ENCODE data around the gene ASTN2.

The ASTN2 gene

DNA sequence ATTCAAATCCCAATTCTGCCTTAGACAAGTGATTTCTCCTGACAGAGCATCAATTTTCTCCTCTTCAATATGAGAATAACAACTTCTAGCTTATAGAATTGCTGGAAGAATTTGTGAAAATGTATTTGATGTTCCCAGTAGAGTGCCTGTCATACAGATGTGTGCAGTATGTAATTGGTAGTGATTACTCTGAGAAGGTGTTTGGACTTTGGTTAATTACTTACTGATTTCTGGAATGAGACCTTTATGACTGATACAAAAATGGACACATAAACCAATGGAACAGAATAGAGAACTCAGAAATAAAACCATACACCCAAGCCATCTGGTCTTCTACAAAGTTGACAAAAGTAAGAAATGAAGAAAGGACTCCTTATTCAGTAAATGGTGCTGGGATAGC, 829.7 kb downstream of the ASTN2 start:
- no peak for DNase-seq

GRCh38 chr9:116580853-116581252, 834.0 kb downstream of the ASTN2 start:
- no peak for DNase-seq

DNA sequence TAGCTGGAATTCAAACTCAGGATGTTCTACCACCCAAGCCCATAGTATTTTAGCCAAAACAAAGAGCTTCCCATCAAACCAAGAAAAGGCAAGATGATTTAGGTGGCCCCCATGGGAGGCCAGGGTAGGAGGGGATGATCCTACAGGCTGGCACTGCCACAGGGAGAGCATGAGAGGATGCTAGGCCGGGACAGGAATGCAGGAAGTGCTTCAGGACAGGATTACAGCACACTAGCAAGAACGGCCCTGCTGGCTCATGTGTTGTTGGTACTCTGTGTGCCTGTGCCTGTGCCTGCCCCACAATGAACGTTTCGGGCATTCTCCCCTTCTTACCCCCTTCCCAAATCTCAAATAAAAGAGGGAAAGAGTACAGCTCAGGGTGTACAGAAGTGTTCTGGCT, 838.5 kb downstream of the ASTN2 start:
- DNase-seq = no peak

- DNase-seq = no peak
Measured at GRCh38 chr9:116574027-116574679, 840.7 kb downstream of the ASTN2 start.

- peak; percentile 88 for DNase-seq
Measured at GRCh38 chr9:116572095-116572748, 842.6 kb downstream of the ASTN2 start.

- DNase-seq = no peak
Measured at GRCh38 chr9:116569111-116569510, 845.7 kb downstream of the ASTN2 start.

DNA sequence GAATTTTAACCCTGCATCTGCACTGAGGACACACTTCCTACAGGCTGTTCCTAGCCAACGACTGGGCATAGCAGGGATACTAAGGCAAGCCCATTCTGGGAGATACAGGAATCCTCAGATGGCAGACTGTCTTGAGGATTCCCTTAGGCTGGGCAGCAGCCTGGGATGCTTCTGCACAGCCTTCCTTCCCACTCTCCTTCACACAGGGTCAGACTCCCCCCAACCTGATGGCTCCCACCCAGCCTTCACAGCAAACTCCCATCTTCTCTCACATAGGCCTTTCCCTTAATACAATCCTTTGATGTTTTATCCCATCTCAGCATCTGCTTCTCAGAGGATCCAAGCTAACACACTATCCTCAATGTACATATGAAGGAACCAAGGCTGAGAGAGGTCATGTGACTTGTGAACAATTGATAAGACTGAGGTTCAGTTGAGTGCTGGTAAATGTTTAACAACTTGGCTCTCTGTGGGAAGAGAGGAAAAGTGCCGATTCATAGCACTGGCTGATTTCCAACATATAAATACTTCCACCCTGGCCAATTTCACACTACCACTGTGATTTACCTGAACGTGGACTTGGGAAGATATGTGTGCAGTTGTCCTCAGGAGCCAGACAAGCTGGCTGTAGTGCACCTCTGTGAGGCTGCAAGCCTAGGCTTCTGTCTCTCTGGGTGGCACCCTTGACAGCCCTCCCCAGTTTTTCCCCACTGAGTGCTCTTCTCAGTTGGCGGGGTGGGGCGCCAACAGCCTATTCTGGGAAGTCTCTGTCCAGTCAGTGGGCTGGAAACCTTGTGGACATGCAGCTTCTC, 848.0 kb downstream of the ASTN2 start:
- no peak for DNase-seq

GRCh38 chr9:116565986-116566385, 848.9 kb downstream of the ASTN2 start:
- DNase-seq = no peak

DNA sequence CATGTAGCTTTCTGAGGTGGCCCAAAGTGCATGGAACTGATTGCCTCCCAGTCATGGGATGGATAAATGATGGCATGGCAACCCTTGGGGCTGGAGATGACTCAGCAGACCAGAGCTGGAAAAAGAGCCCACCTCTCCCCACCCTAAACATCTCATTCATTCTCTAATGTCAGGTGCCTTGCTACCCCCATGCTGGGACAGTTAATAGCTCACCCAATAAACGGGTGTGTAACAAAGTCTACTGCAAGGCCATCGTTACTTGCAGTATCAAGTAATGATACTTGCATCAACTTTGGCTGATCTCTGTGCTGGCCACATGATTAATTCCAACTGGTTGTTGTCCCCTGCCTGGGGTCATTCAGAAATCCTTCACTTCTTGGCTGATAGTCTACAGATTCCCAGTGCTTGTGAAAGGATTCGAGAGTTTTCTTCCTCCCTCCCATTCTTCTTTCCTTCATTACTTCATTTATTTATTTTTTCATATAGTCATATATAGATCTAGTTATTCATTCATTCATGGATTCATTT, 850.5 kb downstream of the ASTN2 start:
- DNase-seq = no peak

- DNase-seq = no peak
Measured at GRCh38 chr9:116558818-116559540, 855.9 kb downstream of the ASTN2 start.

- DNase-seq = no peak
Measured at GRCh38 chr9:116558035-116558434, 856.8 kb downstream of the ASTN2 start.

DNA sequence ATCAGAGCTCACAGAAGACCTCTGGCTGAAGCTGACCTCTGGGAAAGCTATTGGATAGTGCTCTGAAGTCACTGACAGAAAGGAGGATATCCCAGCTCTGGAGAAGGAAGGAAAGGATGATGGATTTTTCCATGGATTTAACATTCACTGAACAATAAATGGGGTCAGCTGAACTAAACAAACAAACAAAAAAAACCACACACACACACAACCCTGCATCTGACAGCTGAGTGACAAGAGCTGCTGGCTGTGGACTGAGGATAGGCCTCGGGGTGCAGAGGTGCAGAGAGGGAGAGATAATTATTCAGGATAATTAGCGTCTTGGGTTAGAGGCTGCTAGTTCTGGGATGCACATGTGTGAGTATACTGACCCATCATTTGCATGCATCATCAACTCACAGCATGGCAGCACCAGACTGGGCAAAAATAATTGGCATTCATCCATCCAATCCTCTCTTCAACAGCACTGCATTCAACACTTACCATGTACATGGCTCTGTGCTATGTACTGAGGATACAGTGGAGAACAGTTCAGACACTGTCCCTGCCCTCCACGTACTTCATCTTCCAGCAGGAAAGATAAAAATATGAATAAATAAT, 859.2 kb downstream of the ASTN2 start:
- DNase-seq = no peak

DNA sequence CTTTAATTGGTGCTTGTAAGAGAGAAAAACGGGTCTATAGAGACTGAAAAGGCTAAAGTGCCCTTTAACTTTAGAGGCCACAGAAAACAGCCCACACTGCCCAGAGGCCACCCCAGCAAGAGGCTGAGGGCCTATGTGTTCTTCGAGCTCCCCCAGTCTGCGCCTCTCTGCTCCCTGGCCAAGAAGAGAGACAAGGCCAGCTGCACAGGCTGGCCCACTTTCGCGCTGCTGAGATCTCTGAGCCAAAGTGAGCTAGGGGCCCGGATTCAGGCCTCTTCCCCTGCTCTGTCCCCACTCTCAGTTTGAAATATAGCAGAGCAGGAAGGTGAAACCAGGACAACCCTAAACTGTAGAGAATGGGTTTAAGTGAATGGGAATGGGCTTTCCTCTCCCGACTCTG, 859.7 kb downstream of the ASTN2 start:
- peak; percentile 84 for DNase-seq

GRCh38 chr9:116550696-116551436, 864.0 kb downstream of the ASTN2 start:
- peak; percentile 40 for DNase-seq

DNA sequence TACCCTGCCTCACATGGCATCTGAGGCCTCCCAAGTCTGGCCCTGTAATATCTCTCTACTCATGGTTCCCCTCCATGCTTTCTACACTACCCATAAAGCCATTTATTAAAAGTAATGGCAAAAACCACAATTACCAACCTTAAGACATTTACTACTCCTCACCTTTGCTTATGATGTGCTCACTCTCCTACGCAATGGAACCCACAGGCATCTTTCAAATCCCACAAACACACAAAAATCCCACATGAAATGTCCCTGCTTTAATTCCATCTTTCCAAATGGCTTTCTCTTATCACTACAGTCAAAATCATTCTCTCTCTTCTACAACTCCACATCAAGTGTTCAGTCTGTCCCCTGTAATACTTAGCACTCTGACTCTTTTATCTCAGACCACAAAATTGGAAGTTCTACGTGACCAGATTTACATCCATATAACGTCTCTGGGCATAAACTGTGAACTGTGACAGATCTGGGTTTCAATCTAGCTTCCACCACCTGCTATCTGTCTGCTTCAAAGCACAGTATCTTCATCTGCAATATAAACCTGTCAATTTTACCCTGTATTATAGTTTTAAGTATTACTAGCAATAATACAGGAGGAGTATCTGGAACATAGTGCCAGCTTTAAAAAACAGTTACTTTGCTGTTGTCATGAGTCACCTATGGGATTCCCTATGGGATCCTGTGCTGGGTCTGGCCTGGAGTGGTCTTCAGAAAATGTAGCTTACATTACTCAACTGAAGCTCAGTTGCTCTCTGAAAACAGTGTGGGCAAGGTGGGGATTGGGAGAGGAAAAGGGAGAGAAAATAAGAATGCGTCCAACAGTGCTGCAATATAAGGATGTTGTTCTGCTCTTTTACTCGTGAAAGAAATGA, 864.8 kb downstream of the ASTN2 start:
- DNase-seq = no peak

DNA sequence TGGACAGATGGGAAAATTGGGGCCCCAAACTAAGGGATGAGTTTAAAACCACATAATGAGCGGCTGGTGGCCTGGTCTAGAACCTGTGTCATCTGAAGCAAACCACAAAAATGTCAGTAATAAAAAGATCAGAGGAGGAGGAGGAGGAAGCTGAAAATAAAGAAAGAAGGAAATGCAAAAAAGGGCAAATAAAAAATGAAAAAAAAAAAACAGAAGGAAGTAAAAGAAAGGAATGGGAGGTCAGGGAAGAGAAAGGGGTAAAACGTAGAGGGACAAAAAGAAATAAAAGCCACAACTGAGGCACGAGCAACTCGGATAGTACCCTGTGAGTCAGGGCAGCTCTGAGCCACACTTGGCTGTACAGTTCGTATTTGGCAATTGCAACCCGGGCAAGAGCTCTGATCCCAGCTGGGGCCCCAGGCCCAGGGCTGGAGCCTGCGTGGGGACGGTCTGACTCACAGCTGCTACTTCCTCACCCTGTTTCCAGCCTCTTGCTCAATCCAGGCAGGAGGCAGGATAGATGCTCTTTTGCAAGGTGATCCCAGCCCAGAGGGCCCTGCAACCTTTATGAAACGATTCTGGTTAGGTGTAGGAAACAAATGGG, 865.7 kb downstream of the ASTN2 start:
- peak; percentile 62 for DNase-seq

- DNase-seq = no peak
Measured at GRCh38 chr9:116547729-116548426, 867.0 kb downstream of the ASTN2 start.

GRCh38 chr9:116546711-116547581, 867.9 kb downstream of the ASTN2 start:
- no peak for DNase-seq

DNA sequence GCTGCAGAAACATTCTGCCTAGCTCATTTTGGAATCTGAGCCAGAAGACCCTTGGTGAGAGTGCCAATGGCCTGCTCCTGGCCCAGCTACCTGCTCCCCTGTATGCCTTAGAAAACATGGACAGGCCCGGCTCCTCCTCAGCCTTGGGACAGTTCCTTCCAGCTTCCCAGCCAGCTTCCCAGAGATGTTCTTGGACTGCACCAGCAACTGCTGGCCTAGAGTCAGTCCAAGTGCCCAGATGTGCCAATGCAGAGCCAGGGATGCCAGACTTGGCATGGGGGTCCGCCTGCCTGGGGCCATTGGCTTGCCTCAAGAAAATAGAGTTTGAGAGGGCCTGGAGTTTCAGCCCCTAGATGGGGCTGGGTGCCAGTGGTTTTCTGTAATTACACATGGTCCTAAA, 870.0 kb downstream of the ASTN2 start:
- DNase-seq = no peak

Measured in left hindlimb (tissue), 1 donor.